ENCODE data around the gene ATXN2L. TPM values are rescaled to one million over a fixed set of nuclear protein-coding genes. Genes with fewer than 3 reads are reported as not detected.
"Not testable (repeated sequence)": the region's sequence is repeated elsewhere in the genome, so short reads cannot be mapped to it uniquely, and the experiment has no call there.

ATXN2L gene
- total and polyA plus RNA-seq, 3 experiments from 2014 or later = 31.0 to 267 (median 266) TPM

GRCh38 chr16:28879261-28879840, 56.6 kb downstream of the ATXN2L start:
- POLR2A ChIA-PET = interaction anchor here (0.5 to 1.0 kb wide), 3 partner anchors 16 to 57 kb away, joined by 3 to 15 read pairs (median 4); partner anchors contain the start of genes ATXN2L and SH2B1
- H3K36me3 Mint-ChIP-seq = peaks cover 0 to 2% (median 0%) of the 10 kb centered on the region in 3 donors
- peaks cover 12 to 18% (median 14%) of the 10 kb centered on the region in 3 donors for H3K4me1 Mint-ChIP-seq
- peak overlapping the region in 7 of 8 donors; percentile 33 to 97 (median 66) for H3K27ac Mint-ChIP-seq
- Histone ChIP-seq H3K27ac (ENCODE audit: low read depth, low read length) (peak overlapping the region; percentile 61), H3K27me3 (ENCODE audit: insufficient read depth, low read length, poor library complexity, severe bottlenecking) (no peaks in the 10 kb centered on the region), H3K4me3 (ENCODE audit: low read length) (peak overlapping the region; percentile 87), H3K9me3 (ENCODE audit: low read length) (no peaks in the 10 kb centered on the region), H3K36me3 (ENCODE audit: insufficient read depth, low read length) (no peaks in the 10 kb centered on the region), H3K4me1 (ENCODE audit: insufficient read depth, low read length) (peaks cover 14% of the 10 kb centered on the region)
- peaks cover 0 to 2% of the 10 kb centered on the region in 2 donors for H3K27me3 Mint-ChIP-seq
- CTCF ChIA-PET = interaction anchor here (1.8 kb wide), 1 partner anchor 66 kb away, joined by 10 read pairs; no protein-coding TSS in a partner anchor
- peak overlapping the region; percentile 85 to 95 (median 87) for H3K4me3 Mint-ChIP-seq
- no peaks in the 10 kb centered on the region for H3K9me3 Mint-ChIP-seq
- DNase-seq = no peak

- Histone ChIP-seq H3K9me3 (ENCODE audit: low read length) (no peaks in the 10 kb centered on the region), H3K4me1 (ENCODE audit: insufficient read depth, low read length) (peaks cover 14% of the 10 kb centered on the region), H3K27me3 (ENCODE audit: insufficient read depth, low read length, poor library complexity, severe bottlenecking) (no peaks in the 10 kb centered on the region), H3K4me3 (ENCODE audit: low read length) (peak overlapping the region; percentile 87), H3K36me3 (ENCODE audit: insufficient read depth, low read length) (no peaks in the 10 kb centered on the region), H3K27ac (ENCODE audit: low read depth, low read length) (peak overlapping the region; percentile 61)
- CTCF ChIA-PET = interaction anchor here (1.8 kb wide), 1 partner anchor 65 kb away, joined by 10 read pairs; no protein-coding TSS in a partner anchor
- Mint-ChIP-seq H3K4me3 (peak overlapping the region; percentile 85 to 95 (median 87)), H3K4me1 (peaks cover 12 to 18% (median 14%) of the 10 kb centered on the region in 3 donors), H3K9me3 (no peaks in the 10 kb centered on the region), H3K36me3 (peaks cover 0 to 2% (median 0%) of the 10 kb centered on the region in 3 donors), H3K27me3 (peaks cover 0 to 2% of the 10 kb centered on the region in 2 donors), H3K27ac (peak overlapping the region in 3 of 8 donors; percentile 33 to 55 (median 45))
- DNase-seq = peak; percentile 75 to 92 (median 83)
- POLR2A ChIA-PET = interaction anchor here (0.5 to 1.0 kb wide), 3 partner anchors 17 to 58 kb away, joined by 3 to 15 read pairs (median 4); partner anchors contain the start of genes ATXN2L and SH2B1
Observed at GRCh38 chr16:28879841-28880588, 57.2 kb downstream of the ATXN2L start.

- Mint-ChIP-seq H3K27ac (peak overlapping the region in 1 of 8 donors; percentile 86), H3K27me3 (peaks cover 0 to 2% of the 10 kb centered on the region in 2 donors), H3K36me3 (peaks cover 0 to 2% (median 0%) of the 10 kb centered on the region in 3 donors), H3K9me3 (no peaks in the 10 kb centered on the region), H3K4me1 (peaks cover 12 to 18% (median 14%) of the 10 kb centered on the region in 3 donors), H3K4me3 (peak overlapping the region; percentile 61 to 87 (median 71))
- CTCF ChIA-PET = no interaction called here
- Histone ChIP-seq H3K4me3 (ENCODE audit: low read length) (peak overlapping the region; percentile 87), H3K36me3 (ENCODE audit: insufficient read depth, low read length) (no peaks in the 10 kb centered on the region), H3K27ac (ENCODE audit: low read depth, low read length) (peak overlapping the region; percentile 38), H3K27me3 (ENCODE audit: insufficient read depth, low read length, poor library complexity, severe bottlenecking) (no peaks in the 10 kb centered on the region), H3K9me3 (ENCODE audit: low read length) (no peaks in the 10 kb centered on the region), H3K4me1 (ENCODE audit: insufficient read depth, low read length) (peaks cover 14% of the 10 kb centered on the region)
- POLR2A ChIA-PET = no interaction called here
- DNase-seq = no peak
Observed at GRCh38 chr16:28880589-28880915, 57.8 kb downstream of the ATXN2L start.

GRCh38 chr16:28880955-28881354, 58.2 kb downstream of the ATXN2L start:
- Histone ChIP-seq H3K27ac (ENCODE audit: low read depth, low read length) (no peak overlapping the region), H3K27me3 (ENCODE audit: insufficient read depth, low read length, poor library complexity, severe bottlenecking) (no peaks in the 10 kb centered on the region), H3K4me3 (ENCODE audit: low read length) (no peak overlapping the region), H3K36me3 (ENCODE audit: insufficient read depth, low read length) (no peaks in the 10 kb centered on the region), H3K9me3 (ENCODE audit: low read length) (no peaks in the 10 kb centered on the region), H3K4me1 (ENCODE audit: insufficient read depth, low read length) (peaks cover 14% of the 10 kb centered on the region)
- no peak for DNase-seq
- Mint-ChIP-seq H3K4me1 (peaks cover 12 to 18% (median 14%) of the 10 kb centered on the region in 3 donors), H3K36me3 (peaks cover 0 to 2% (median 0%) of the 10 kb centered on the region in 3 donors), H3K9me3 (no peaks in the 10 kb centered on the region), H3K27me3 (peaks cover 0 to 2% of the 10 kb centered on the region in 2 donors), H3K27ac (peak overlapping the region in 3 of 8 donors; percentile 63 to 86 (median 79)), H3K4me3 (peak overlapping the region; percentile 61 to 87 (median 71))
- POLR2A ChIA-PET = no interaction called here
- CTCF ChIA-PET = no interaction called here

GRCh38 chr16:28881565-28881964, 58.8 kb downstream of the ATXN2L start:
- CTCF ChIA-PET; DNase-seq; H3K4me3 ChIP-seq (ENCODE audit: low read length); H3K27me3 ChIP-seq (ENCODE audit: insufficient read depth, low read length, poor library complexity, severe bottlenecking); H3K36me3 Mint-ChIP-seq; H3K27me3 Mint-ChIP-seq; H3K27ac Mint-ChIP-seq; H3K36me3 ChIP-seq (ENCODE audit: insufficient read depth, low read length); POLR2A ChIA-PET; H3K9me3 ChIP-seq (ENCODE audit: low read length); H3K9me3 Mint-ChIP-seq; H3K27ac ChIP-seq (ENCODE audit: low read depth, low read length): not testable (repeated sequence)
- peaks cover 14% of the 10 kb centered on the region for H3K4me1 ChIP-seq (ENCODE audit: insufficient read depth, low read length)
- H3K4me3 Mint-ChIP-seq = peak overlapping the region in 2 of 7 donors; percentile 56 to 84
- peaks cover 12 to 18% (median 14%) of the 10 kb centered on the region in 3 donors for H3K4me1 Mint-ChIP-seq

GRCh38 chr16:28882551-28883160, 59.9 kb downstream of the ATXN2L start:
- Mint-ChIP-seq H3K27me3 (peaks cover 0 to 2% of the 10 kb centered on the region in 2 donors), H3K36me3 (peaks cover 0 to 2% (median 0%) of the 10 kb centered on the region in 3 donors), H3K4me1 (peaks cover 12 to 18% (median 14%) of the 10 kb centered on the region in 3 donors), H3K4me3 (no peak overlapping the region), H3K9me3 (no peaks in the 10 kb centered on the region), H3K27ac (no peak overlapping the region)
- ChIA-PET CTCF (no interaction called here), POLR2A (no interaction called here)
- DNase-seq = no peak
- Histone ChIP-seq H3K36me3 (ENCODE audit: insufficient read depth, low read length) (no peaks in the 10 kb centered on the region), H3K4me1 (ENCODE audit: insufficient read depth, low read length) (peaks cover 14% of the 10 kb centered on the region), H3K27ac (ENCODE audit: low read depth, low read length) (no peak overlapping the region), H3K9me3 (ENCODE audit: low read length) (no peaks in the 10 kb centered on the region), H3K27me3 (ENCODE audit: insufficient read depth, low read length, poor library complexity, severe bottlenecking) (no peaks in the 10 kb centered on the region), H3K4me3 (ENCODE audit: low read length) (no peak overlapping the region)

GRCh38 chr16:28883221-28883996, 60.6 kb downstream of the ATXN2L start:
- Histone ChIP-seq H3K4me3 (ENCODE audit: low read length) (no peak overlapping the region), H3K9me3 (ENCODE audit: low read length) (no peaks in the 10 kb centered on the region), H3K4me1 (ENCODE audit: insufficient read depth, low read length) (peaks cover 14% of the 10 kb centered on the region), H3K36me3 (ENCODE audit: insufficient read depth, low read length) (no peaks in the 10 kb centered on the region), H3K27ac (ENCODE audit: low read depth, low read length) (no peak overlapping the region), H3K27me3 (ENCODE audit: insufficient read depth, low read length, poor library complexity, severe bottlenecking) (no peaks in the 10 kb centered on the region)
- DNase-seq = no peak
- H3K36me3 Mint-ChIP-seq = peaks cover 0 to 2% (median 0%) of the 10 kb centered on the region in 3 donors
- POLR2A ChIA-PET = no interaction called here
- H3K9me3 Mint-ChIP-seq = no peaks in the 10 kb centered on the region
- H3K4me3 Mint-ChIP-seq = peak overlapping the region in 1 of 7 donors; percentile 34
- CTCF ChIA-PET = no interaction called here
- peaks cover 12 to 18% (median 14%) of the 10 kb centered on the region in 3 donors for H3K4me1 Mint-ChIP-seq
- peak overlapping the region in 2 of 8 donors; percentile 47 to 63 for H3K27ac Mint-ChIP-seq
- peaks cover 0 to 2% of the 10 kb centered on the region in 2 donors for H3K27me3 Mint-ChIP-seq

Data from CD8-positive, alpha-beta memory T cell (primary cell).